OCI-LY1 (cell line): ENCODE results near the gene CFAP58.

Source experiments
- EZH2 ChIP-seq: fragments of 200-600 bp; sonication (generic), shearing (Covaris generic); IDR thresholded peaks from 2 replicates; pipeline ENCODE4 v1.8.0; 2017; ENCODE audit warnings: borderline replicate concordance, mixed run types, mild to moderate bottlenecking, antibody characterized with exemption, low read length, moderate library complexity, mixed read lengths
- TF ChIP-seq, protein P1 (sequence below): fragments of 200-600 bp; sonication (generic), shearing (Covaris generic); IDR thresholded peaks from 2 replicates; pipeline ENCODE4 v1.5.1; 2017; ENCODE audit warnings: mild to moderate bottlenecking, antibody characterized with exemption, low read length, moderate library complexity, mixed read lengths

DNA sequence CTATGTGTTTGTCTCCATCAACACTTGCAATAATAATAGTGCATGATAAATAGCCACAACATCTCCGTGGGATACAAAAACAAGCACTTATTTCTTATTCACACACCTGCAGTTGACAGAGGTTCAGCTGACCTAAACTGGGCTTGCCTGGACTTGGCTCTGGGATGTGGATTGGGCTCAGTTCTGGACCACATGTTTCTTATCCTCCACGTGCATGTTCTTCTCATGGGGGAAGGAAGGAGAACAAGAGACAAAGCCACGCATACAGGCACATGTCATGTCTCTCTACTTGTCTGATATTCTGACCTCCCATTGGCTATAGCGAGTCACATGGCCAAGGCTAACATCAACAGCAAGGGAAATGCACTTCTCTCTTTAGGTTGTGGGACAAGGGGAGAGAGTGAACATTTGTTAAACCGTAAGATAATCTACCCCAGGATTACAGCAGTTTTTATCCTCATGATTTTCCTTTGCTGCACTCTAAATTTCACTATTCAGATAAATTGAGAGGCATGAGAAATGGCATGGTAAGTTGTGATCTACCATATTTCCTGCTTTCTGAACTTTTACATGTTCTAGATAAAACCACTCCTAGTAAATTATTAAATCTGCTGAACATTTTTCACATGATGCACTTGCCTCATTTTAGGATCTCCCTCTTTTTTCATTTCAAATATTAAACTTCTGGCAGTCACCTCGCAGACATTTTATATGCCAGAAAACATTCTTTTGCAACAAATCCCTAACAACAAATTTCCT, 33.7 kb downstream of the CFAP58 start:
- TF ChIP-seq, protein P1, sequence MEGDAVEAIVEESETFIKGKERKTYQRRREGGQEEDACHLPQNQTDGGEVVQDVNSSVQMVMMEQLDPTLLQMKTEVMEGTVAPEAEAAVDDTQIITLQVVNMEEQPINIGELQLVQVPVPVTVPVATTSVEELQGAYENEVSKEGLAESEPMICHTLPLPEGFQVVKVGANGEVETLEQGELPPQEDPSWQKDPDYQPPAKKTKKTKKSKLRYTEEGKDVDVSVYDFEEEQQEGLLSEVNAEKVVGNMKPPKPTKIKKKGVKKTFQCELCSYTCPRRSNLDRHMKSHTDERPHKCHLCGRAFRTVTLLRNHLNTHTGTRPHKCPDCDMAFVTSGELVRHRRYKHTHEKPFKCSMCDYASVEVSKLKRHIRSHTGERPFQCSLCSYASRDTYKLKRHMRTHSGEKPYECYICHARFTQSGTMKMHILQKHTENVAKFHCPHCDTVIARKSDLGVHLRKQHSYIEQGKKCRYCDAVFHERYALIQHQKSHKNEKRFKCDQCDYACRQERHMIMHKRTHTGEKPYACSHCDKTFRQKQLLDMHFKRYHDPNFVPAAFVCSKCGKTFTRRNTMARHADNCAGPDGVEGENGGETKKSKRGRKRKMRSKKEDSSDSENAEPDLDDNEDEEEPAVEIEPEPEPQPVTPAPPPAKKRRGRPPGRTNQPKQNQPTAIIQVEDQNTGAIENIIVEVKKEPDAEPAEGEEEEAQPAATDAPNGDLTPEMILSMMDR = no peak
- no peak for TF ChIP-seq EZH2
